IMR-90 (cell line): ENCODE measurements around the gene CROCC2. TPM values are rescaled to one million over a fixed set of nuclear protein-coding genes. Genes with fewer than 3 reads are reported as not detected.

Source experiments
- ATAC-seq: fragments of 200-7000 bp; cut with Tn5 transposase; 2 replicates; pipeline ENCODE4 v1.9.1; 2020; ENCODE audit warnings: low read depth, mild to moderate bottlenecking, moderate library complexity
- BruUV-seq: library from RNA; stranded (reverse); fragments of 400-500 nt; replicated peaks from 2 replicates; lab custom pipeline; 2021; lab: Mats Ljungman, UMichigan
- CTCF ChIA-PET: fragments of 300-600 bp; formaldehyde crosslinking; extraction: SDS; loops from one replicate; lab custom pipeline; 2021; ENCODE audit warnings: antibody characterized with exemption; lab: Yijun Ruan, JAX
- POLR2A ChIA-PET: fragments of 300-600 bp; sonication (Branson Sonifier 250); formaldehyde crosslinking; loops from one replicate; lab custom pipeline; 2022; ENCODE audit warnings: antibody characterized with exemption; ENCODE audit not compliant: unreplicated experiment; lab: Charles Lee
- DNase-seq: peaks from one replicate; pipeline ENCODE4 v3.0.0; 2013
- H2AFZ ChIP-seq: replicated peaks from 2 replicates; pipeline ENCODE3; 2013; ENCODE audit warnings: low read length, mild to moderate bottlenecking; ENCODE audit not compliant: poor library complexity
- H2AK5ac ChIP-seq: 2 replicates; pipeline ENCODE4 v1.6.1; 2013; ENCODE audit warnings: low read depth, low read length, inconsistent platforms
- H2AK9ac ChIP-seq: replicated peaks from 2 replicates; pipeline ENCODE3; 2013; ENCODE audit warnings: mild to moderate bottlenecking, low read depth, low read length, moderate library complexity; ENCODE audit not compliant: poor library complexity
- H2BK120ac ChIP-seq: 2 replicates; pipeline ENCODE4 v1.6.1; 2013; ENCODE audit warnings: low read depth, low read length, inconsistent platforms
- H2BK15ac ChIP-seq: 3 replicates; pipeline ENCODE4 v1.6.1; 2013; ENCODE audit warnings: low read depth, low read length, inconsistent platforms
- H2BK20ac ChIP-seq: 2 replicates; pipeline ENCODE4 v1.6.1; 2013; ENCODE audit warnings: low read depth, mild to moderate bottlenecking, inconsistent platforms, low read length, moderate library complexity
- H2BK5ac ChIP-seq: 2 replicates; pipeline ENCODE4 v1.6.1; 2013; ENCODE audit warnings: mild to moderate bottlenecking, low read depth, low read length, inconsistent platforms; ENCODE audit not compliant: poor library complexity, severe bottlenecking
- H3K14ac ChIP-seq: replicated peaks from 2 replicates; pipeline ENCODE4 v1.6.1; 2013; ENCODE audit warnings: low read depth, low read length, inconsistent platforms
- H3K18ac ChIP-seq: 2 replicates; pipeline ENCODE4 v1.6.1; 2013; ENCODE audit warnings: low read depth, low read length, control low read depth
- H3K23ac ChIP-seq: 2 replicates; pipeline ENCODE4 v1.6.1; 2013; ENCODE audit warnings: low read depth, low read length, inconsistent platforms
- H3K27ac ChIP-seq: 2 replicates; pipeline ENCODE4 v1.5.1; 2013; ENCODE audit warnings: mild to moderate bottlenecking, control low read depth, low read length; ENCODE audit not compliant: insufficient read depth
- H3K27me3 ChIP-seq: 2 replicates; pipeline ENCODE4 v1.6.1; 2013; ENCODE audit warnings: low read length; ENCODE audit not compliant: control insufficient read depth, insufficient read depth
- H3K36me3 ChIP-seq: 2 replicates; pipeline ENCODE4 v1.6.1; 2013; ENCODE audit warnings: low read length, mixed read lengths; ENCODE audit not compliant: control insufficient read depth, insufficient read depth
- H3K4ac ChIP-seq: 2 replicates; pipeline ENCODE4 v1.6.1; 2013; ENCODE audit warnings: low read depth, low read length, inconsistent platforms
- H3K4me1 ChIP-seq: 2 replicates; pipeline ENCODE4 v1.6.1; 2013; ENCODE audit warnings: low read length, mixed read lengths; ENCODE audit not compliant: control insufficient read depth, insufficient read depth
- H3K4me2 ChIP-seq: 2 replicates; pipeline ENCODE4 v1.6.1; 2013; ENCODE audit warnings: low read depth, mild to moderate bottlenecking, control low read depth, low read length, moderate library complexity
- H3K4me3 ChIP-seq: 2 replicates; pipeline ENCODE4 v1.5.1; 2013; ENCODE audit warnings: low read depth, mild to moderate bottlenecking, control low read depth, low read length, moderate library complexity; ENCODE audit not compliant: insufficient read depth
- H3K56ac ChIP-seq: 2 replicates; pipeline ENCODE4 v1.6.1; 2013; ENCODE audit warnings: low read length, inconsistent platforms; ENCODE audit not compliant: insufficient read depth; ENCODE audit errors: extremely low read depth
- H3K79me1 ChIP-seq, 2 experiments: 2 replicates each; pipeline ENCODE4 v1.6.1; 2013; ENCODE audit warnings: low read length in 2 of 2, inconsistent platforms in 1 of 2, low read depth in 1 of 2
- H3K9ac ChIP-seq: 2 replicates; pipeline ENCODE4 v1.6.1; 2013; ENCODE audit warnings: low read depth, low read length, control low read depth
- H3K9me1 ChIP-seq: 2 replicates; pipeline ENCODE4 v1.6.1; 2013; ENCODE audit warnings: low read length, inconsistent platforms; ENCODE audit not compliant: insufficient read depth
- H3K9me3 ChIP-seq: 2 replicates; pipeline ENCODE4 v1.6.1; 2013; ENCODE audit warnings: low read length; ENCODE audit not compliant: control insufficient read depth, insufficient read depth
- H4K20me1 ChIP-seq: 2 replicates; pipeline ENCODE4 v1.6.1; 2013; ENCODE audit warnings: low read length, inconsistent platforms; ENCODE audit not compliant: insufficient read depth
- H4K5ac ChIP-seq: 2 replicates; pipeline ENCODE4 v1.6.1; 2013; ENCODE audit warnings: mild to moderate bottlenecking, low read depth, low read length, control low read depth
- H4K8ac ChIP-seq, 2 experiments: 2 replicates each; pipeline ENCODE4 v1.6.1; 2013; ENCODE audit warnings: low read depth in 2 of 2, low read length in 2 of 2, control low read depth in 1 of 2, inconsistent platforms in 1 of 2
- H4K91ac ChIP-seq: 2 replicates; pipeline ENCODE4 v1.6.1; 2013; ENCODE audit warnings: low read depth, low read length, inconsistent platforms; ENCODE audit not compliant: insufficient read depth
- BHLHE40 ChIP-seq: fragments of 150-350 bp; IDR thresholded peaks from 2 replicates; pipeline ENCODE4 v1.6.1; 2016; ENCODE audit warnings: mild to moderate bottlenecking, low read depth, low read length
- CEBPB ChIP-seq: IDR thresholded peaks from 2 replicates; pipeline ENCODE4 v1.6.1; 2012; ENCODE audit warnings: low read depth, low read length, improper control_type of control experiment
- CHD1 ChIP-seq: IDR thresholded peaks from 2 replicates; pipeline ENCODE4 v1.6.1; 2012; ENCODE audit warnings: low read depth, low read length, improper control_type of control experiment
- FOS ChIP-seq: fragments of 150-350 bp; IDR thresholded peaks from 2 replicates; pipeline ENCODE4 v1.6.1; 2016; ENCODE audit warnings: low read depth, low read length
- MAFK ChIP-seq: IDR thresholded peaks from 2 replicates; pipeline ENCODE4 v1.6.1; 2012; ENCODE audit warnings: low read depth, low read length, improper control_type of control experiment
- MAZ ChIP-seq: IDR thresholded peaks from 2 replicates; pipeline ENCODE4 v1.6.1; 2012; ENCODE audit warnings: low read depth, mild to moderate bottlenecking, low read length, improper control_type of control experiment, moderate library complexity, borderline replicate concordance
- MXI1 ChIP-seq: IDR thresholded peaks from 2 replicates; pipeline ENCODE4 v1.6.1; 2012; ENCODE audit warnings: low read depth, mild to moderate bottlenecking, low read length, moderate library complexity, borderline replicate concordance
- NFE2L2 ChIP-seq: fragments of 150-350 bp; IDR thresholded peaks from 2 replicates; pipeline ENCODE4 v1.6.1; 2016; ENCODE audit warnings: low read depth, mild to moderate bottlenecking, low read length
- POLR2A ChIP-seq: IDR thresholded peaks from 2 replicates; pipeline ENCODE4 v1.6.1; 2012; ENCODE audit warnings: mild to moderate bottlenecking, low read depth, low read length
- RAD21 ChIP-seq: IDR thresholded peaks from 2 replicates; pipeline ENCODE4 v1.6.1; 2012; ENCODE audit warnings: low read length, improper control_type of control experiment
- RCOR1 ChIP-seq: IDR thresholded peaks from 2 replicates; pipeline ENCODE4 v1.6.1; 2012; ENCODE audit warnings: mild to moderate bottlenecking, low read length, improper control_type of control experiment; ENCODE audit not compliant: insufficient replicate concordance
- RFX5 ChIP-seq: IDR thresholded peaks from 2 replicates; pipeline ENCODE4 v1.8.0; 2012; ENCODE audit warnings: low read depth, mild to moderate bottlenecking, low read length, moderate library complexity
- SMC3 ChIP-seq: fragments of 150-350 bp; IDR thresholded peaks from 2 replicates; pipeline ENCODE4 v1.6.1; 2016; ENCODE audit warnings: low read depth, mild to moderate bottlenecking, antibody characterized with exemption, low read length, moderate library complexity
- WGBS, 2 experiments: methylation state at CpG; one replicate each; pipeline versions ENCODE4 v1.1.5 to v1.1.7; 2013; ENCODE audit warnings: missing lambda C conversion rate in 2 of 2; ENCODE audit not compliant: insufficient read length in 1 of 2; ENCODE audit errors: extremely low coverage in 2 of 2; 5-methylcytosine and 5-hydroxymethylcytosine counted together
- dilution Hi-C: fragments of 300-500 bp; cut with HindIII; formaldehyde crosslinking; loops from one replicate; pipeline ENCODE4 v1.14.3; 2018; ENCODE audit warnings: low sequenced_read_pairs; ENCODE audit not compliant: unreplicated experiment
- in situ Hi-C: fragments of 300-500 bp; cut with MboI; formaldehyde crosslinking; loops from 3 replicates; pipeline ENCODE4 v1.14.3; 2019; ENCODE audit warnings: low sequenced_read_pairs, inconsistent platforms, mixed read lengths
- intact Hi-C: fragments of 100-400 bp; cut with micrococcal nuclease; formaldehyde crosslinking; loops from 2 replicates; pipeline ENCODE4 v1.10.0; 2022
- polyA plus RNA-seq, 3 experiments: library from polyadenylated mRNA; depleted of rRNA; stranded (reverse); fragments of >200 nt; gene quantifications; 2 replicates each; pipeline ENCODE4 v1.2.3, GENCODE V29; 2012; ENCODE audit warnings: low replicate concordance in 1 of 3
- total RNA-seq: library from RNA; depleted of rRNA; stranded (reverse); fragments of >200 nt; gene quantifications from 2 replicates; pipeline ENCODE4 v1.2.3, GENCODE V29; 2012
- TF ChIP-seq, protein P1 (sequence below): fragments of 150-350 bp; IDR thresholded peaks from 2 replicates; pipeline ENCODE4 v1.6.1; 2017; ENCODE audit warnings: mild to moderate bottlenecking, antibody characterized with exemption, low read length, low read depth
- TF ChIP-seq, protein P2 (sequence below): conservative IDR thresholded peaks from 2 replicates; pipeline ENCODE4 v1.5.1; 2012; ENCODE audit warnings: mild to moderate bottlenecking, low read depth, low read length, improper control_type of control experiment
- TF ChIP-seq, protein P3 (sequence below): fragments of 150-350 bp; IDR thresholded peaks from 2 replicates; pipeline ENCODE4 v1.6.1; 2016; ENCODE audit warnings: low read depth, mild to moderate bottlenecking, low read length, moderate library complexity, borderline replicate concordance

CROCC2 gene
- total and polyA plus RNA-seq, 2 of the 4 experiments (the other 2 are of a cell fraction): not detected

DNA sequence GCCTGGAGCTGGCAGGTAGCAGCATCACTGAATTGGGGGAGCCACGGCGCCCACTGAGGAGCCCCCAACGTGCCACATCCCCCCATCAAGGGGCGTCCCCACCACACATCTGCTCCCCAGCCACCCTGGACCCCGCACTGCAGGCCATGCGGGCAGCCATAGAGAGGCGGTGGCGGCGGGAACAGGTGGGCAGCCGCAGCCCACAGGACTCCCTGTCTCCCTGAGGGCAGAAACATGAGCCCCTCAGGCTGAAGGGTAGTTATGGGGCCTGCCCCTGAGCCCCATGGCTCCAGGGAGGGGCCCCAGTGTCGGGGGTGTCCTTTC is 26.6 kb downstream of the CROCC2 start:
- Histone ChIP-seq H3K27ac (no peak overlapping the region), H3K23ac (no peak overlapping the region), H2BK120ac (no peak overlapping the region), H4K8ac (no peak overlapping the region), H3K14ac (no peak overlapping the region), H3K18ac (no peak overlapping the region), H3K9me3 (peaks cover 3% of the 10 kb centered on the region), H2AK9ac (no peak overlapping the region), H3K4me2 (no peak overlapping the region), H3K56ac (no peak overlapping the region), H3K79me1 (no peaks in the 10 kb centered on the region), H2BK15ac (no peak overlapping the region), H2AK5ac (no peak overlapping the region), H2AFZ (no peak overlapping the region), H3K9me1 (no peaks in the 10 kb centered on the region), H3K36me3 (no peaks in the 10 kb centered on the region), H4K91ac (no peak overlapping the region), H3K4ac (no peak overlapping the region), H3K9ac (no peak overlapping the region), H4K5ac (no peak overlapping the region), H3K4me1 (no peaks in the 10 kb centered on the region), H3K27me3 (peaks cover 26% of the 10 kb centered on the region), H4K20me1 (no peaks in the 10 kb centered on the region), H2BK20ac (no peak overlapping the region), H3K4me3 (no peak overlapping the region), H2BK5ac (no peak overlapping the region)
- dilution Hi-C loops (no loop called here), intact Hi-C loops (no loop called here), in situ Hi-C loops (no loop called here)
- no TSS peak for BruUV-seq
- ChIA-PET CTCF (no interaction called here), POLR2A (no interaction called here)
- DNase-seq (no peak), ATAC-seq (no peak)
- TF ChIP-seq MAZ (no peak), CHD1 (no peak), MAFK (no peak), FOS (no peak), RCOR1 (no peak), SMC3 (no peak), MXI1 (no peak), NFE2L2 (no peak), RFX5 (no peak), BHLHE40 (no peak), CEBPB (no peak), POLR2A (no peak), RAD21 (no peak)
- TF ChIP-seq, protein P1, sequence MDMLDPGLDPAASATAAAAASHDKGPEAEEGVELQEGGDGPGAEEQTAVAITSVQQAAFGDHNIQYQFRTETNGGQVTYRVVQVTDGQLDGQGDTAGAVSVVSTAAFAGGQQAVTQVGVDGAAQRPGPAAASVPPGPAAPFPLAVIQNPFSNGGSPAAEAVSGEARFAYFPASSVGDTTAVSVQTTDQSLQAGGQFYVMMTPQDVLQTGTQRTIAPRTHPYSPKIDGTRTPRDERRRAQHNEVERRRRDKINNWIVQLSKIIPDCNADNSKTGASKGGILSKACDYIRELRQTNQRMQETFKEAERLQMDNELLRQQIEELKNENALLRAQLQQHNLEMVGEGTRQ: no peak
- TF ChIP-seq, protein P2, sequence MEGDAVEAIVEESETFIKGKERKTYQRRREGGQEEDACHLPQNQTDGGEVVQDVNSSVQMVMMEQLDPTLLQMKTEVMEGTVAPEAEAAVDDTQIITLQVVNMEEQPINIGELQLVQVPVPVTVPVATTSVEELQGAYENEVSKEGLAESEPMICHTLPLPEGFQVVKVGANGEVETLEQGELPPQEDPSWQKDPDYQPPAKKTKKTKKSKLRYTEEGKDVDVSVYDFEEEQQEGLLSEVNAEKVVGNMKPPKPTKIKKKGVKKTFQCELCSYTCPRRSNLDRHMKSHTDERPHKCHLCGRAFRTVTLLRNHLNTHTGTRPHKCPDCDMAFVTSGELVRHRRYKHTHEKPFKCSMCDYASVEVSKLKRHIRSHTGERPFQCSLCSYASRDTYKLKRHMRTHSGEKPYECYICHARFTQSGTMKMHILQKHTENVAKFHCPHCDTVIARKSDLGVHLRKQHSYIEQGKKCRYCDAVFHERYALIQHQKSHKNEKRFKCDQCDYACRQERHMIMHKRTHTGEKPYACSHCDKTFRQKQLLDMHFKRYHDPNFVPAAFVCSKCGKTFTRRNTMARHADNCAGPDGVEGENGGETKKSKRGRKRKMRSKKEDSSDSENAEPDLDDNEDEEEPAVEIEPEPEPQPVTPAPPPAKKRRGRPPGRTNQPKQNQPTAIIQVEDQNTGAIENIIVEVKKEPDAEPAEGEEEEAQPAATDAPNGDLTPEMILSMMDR: no peak
- TF ChIP-seq, protein P3, sequence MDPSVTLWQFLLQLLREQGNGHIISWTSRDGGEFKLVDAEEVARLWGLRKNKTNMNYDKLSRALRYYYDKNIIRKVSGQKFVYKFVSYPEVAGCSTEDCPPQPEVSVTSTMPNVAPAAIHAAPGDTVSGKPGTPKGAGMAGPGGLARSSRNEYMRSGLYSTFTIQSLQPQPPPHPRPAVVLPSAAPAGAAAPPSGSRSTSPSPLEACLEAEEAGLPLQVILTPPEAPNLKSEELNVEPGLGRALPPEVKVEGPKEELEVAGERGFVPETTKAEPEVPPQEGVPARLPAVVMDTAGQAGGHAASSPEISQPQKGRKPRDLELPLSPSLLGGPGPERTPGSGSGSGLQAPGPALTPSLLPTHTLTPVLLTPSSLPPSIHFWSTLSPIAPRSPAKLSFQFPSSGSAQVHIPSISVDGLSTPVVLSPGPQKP: no peak
- no CpG with 5 or more reads among the region's 11 CpGs for WGBS, 2 experiments
